RWPE2 (cell line): ENCODE results near the gene CREG2.

ENCODE experiments used
- ATAC-seq: fragments of 200-7000 bp; cut with Tn5 transposase; 3 replicates; pipeline ENCODE4 v1.9.1; 2021; ENCODE audit warnings: low read depth
- DNase-seq: peaks from one replicate; pipeline ENCODE4 v3.0.0-alpha.2; 2020; ENCODE audit warnings: low spot score
- H3K27ac ChIP-seq: fragments of 450-650 bp; 2 replicates; pipeline ENCODE4 v1.5.1; 2017; ENCODE audit warnings: mild to moderate bottlenecking; ENCODE audit not compliant: poor library complexity, severe bottlenecking
- H3K27me3 ChIP-seq: fragments of 250-450 bp; sonication (Bioruptor Pico); 2 replicates; pipeline ENCODE4 v1.5.1; 2021; ENCODE audit warnings: mild to moderate bottlenecking, moderate library complexity; ENCODE audit not compliant: insufficient read depth, poor library complexity, severe bottlenecking
- H3K36me3 ChIP-seq: fragments of 250-450 bp; sonication (Bioruptor Pico); 2 replicates; pipeline ENCODE4 v1.5.1; 2020; ENCODE audit warnings: low read depth, mild to moderate bottlenecking, moderate library complexity
- H3K4me1 ChIP-seq: fragments of 250-450 bp; sonication (Bioruptor Pico); 2 replicates; pipeline ENCODE4 v1.5.1; 2021; ENCODE audit warnings: mild to moderate bottlenecking, moderate library complexity; ENCODE audit not compliant: insufficient read depth, poor library complexity, severe bottlenecking
- H3K4me3 ChIP-seq: fragments of 250-450 bp; sonication (Bioruptor Pico); 2 replicates; pipeline ENCODE4 v1.5.1; 2021; ENCODE audit warnings: mild to moderate bottlenecking, moderate library complexity; ENCODE audit not compliant: severe bottlenecking
- H3K9me3 ChIP-seq: fragments of 250-450 bp; sonication (Bioruptor Pico); 2 replicates; pipeline ENCODE4 v1.5.1; 2021; ENCODE audit warnings: mild to moderate bottlenecking, moderate library complexity; ENCODE audit not compliant: severe bottlenecking
- TF ChIP-seq, protein P1 (sequence below): fragments of 450-650 bp; IDR thresholded peaks from one replicate; pipeline ENCODE4 v1.5.1; 2017; ENCODE audit warnings: mild to moderate bottlenecking, moderate library complexity; ENCODE audit not compliant: poor library complexity, severe bottlenecking

The CREG2 gene

GRCh38 chr2:101387151-101387834, at the start of gene CREG2:
TSS of gene CREG2 (minus strand) at chr2:101387503. CDS start at chr2:101387457, 46 bp downstream.
- Histone ChIP-seq H3K4me1 (peaks cover 29% of the 10 kb centered on the region), H3K9me3 (no peaks in the 10 kb centered on the region), H3K27me3 (no peaks in the 10 kb centered on the region), H3K27ac (peak within 1 kb of the TSS; percentile 70), H3K36me3 (peaks cover 6% of the 10 kb centered on the region; the same call in 1 of the 2 replicates), H3K4me3 (peak within 1 kb of the TSS; percentile 52)
- ATAC-seq, result peak; percentile 70
- TF ChIP-seq, protein P1, sequence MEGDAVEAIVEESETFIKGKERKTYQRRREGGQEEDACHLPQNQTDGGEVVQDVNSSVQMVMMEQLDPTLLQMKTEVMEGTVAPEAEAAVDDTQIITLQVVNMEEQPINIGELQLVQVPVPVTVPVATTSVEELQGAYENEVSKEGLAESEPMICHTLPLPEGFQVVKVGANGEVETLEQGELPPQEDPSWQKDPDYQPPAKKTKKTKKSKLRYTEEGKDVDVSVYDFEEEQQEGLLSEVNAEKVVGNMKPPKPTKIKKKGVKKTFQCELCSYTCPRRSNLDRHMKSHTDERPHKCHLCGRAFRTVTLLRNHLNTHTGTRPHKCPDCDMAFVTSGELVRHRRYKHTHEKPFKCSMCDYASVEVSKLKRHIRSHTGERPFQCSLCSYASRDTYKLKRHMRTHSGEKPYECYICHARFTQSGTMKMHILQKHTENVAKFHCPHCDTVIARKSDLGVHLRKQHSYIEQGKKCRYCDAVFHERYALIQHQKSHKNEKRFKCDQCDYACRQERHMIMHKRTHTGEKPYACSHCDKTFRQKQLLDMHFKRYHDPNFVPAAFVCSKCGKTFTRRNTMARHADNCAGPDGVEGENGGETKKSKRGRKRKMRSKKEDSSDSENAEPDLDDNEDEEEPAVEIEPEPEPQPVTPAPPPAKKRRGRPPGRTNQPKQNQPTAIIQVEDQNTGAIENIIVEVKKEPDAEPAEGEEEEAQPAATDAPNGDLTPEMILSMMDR, result peak; percentile 85
- no peak for DNase-seq

DNA sequence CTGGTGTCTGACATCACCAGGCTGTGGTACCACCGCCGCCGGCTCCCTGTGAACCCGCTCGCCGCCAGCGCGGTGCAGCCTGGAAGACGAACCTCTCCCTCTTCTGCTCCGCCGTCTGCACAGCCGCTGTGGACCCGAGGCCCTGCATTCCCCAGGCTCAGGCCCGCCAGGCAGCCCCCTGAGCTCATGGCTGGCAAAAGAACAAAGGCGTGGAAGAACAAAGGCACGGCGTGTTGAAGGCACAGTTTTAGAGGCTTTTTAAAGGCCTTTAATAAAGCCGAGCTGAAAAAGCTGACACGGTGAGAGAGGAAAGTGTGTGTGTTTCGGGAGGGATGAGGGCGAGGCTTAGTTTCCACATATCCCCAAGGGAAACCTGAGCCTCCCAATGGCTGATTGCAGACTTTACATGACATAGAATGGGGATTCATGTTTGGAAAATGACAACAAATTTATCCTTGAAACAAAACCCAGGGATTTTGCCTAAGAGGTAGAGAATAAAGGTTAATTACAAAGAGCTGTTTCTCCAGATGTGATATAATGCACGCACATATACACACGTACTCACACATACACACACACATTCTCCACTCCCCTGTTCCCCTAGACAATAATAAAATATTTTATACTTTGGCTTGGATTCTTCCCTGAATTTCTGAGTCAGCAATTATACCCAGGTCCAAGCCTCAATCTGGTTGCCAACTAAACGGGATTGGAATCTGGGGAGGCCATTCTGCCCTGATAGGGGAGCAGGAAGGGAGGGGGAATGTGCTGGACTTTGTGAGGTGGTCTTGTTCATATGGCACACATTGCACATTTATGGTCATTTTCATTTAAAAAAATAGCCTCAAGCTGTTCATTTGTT, 47.9 kb upstream of the CREG2 start:
- Histone ChIP-seq H3K36me3 (no peaks in the 10 kb centered on the region), H3K27me3 (no peaks in the 10 kb centered on the region), H3K27ac (no peak overlapping the region), H3K4me3 (no peak overlapping the region), H3K4me1 (no peaks in the 10 kb centered on the region), H3K9me3 (no peaks in the 10 kb centered on the region)
- TF ChIP-seq, protein P1, result no peak
- DNase-seq, result no peak
- ATAC-seq, result 0 out of 3 replicates have a peak, but pooled peaks have one; percentile 23

DNA sequence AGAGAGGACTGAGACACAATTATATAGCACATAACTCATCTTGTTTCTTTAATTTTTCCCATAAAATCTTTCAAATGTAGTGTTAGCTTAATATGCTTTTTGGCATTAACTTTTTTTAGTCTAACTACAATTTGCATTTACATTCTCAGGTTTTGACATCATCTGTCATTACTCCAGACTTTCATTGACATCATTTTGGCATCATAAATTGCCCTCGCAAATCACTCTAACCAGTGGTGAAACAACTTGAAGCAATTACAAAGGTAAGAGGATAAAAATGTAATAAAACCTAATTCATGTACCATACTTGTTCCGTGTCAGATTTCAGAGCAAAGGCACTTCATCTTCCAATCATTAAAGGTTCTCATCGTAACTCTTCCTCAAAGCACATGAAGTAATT, 46.2 kb upstream of the CREG2 start:
- H3K4me1 ChIP-seq, result no peaks in the 10 kb centered on the region
- no peaks in the 10 kb centered on the region for H3K27me3 ChIP-seq
- ATAC-seq (no peak), DNase-seq (no peak)
- H3K27ac ChIP-seq, result no peak overlapping the region
- TF ChIP-seq, protein P1, result no peak
- no peak overlapping the region for H3K4me3 ChIP-seq
- no peaks in the 10 kb centered on the region for H3K9me3 ChIP-seq
- H3K36me3 ChIP-seq, result no peaks in the 10 kb centered on the region

DNA sequence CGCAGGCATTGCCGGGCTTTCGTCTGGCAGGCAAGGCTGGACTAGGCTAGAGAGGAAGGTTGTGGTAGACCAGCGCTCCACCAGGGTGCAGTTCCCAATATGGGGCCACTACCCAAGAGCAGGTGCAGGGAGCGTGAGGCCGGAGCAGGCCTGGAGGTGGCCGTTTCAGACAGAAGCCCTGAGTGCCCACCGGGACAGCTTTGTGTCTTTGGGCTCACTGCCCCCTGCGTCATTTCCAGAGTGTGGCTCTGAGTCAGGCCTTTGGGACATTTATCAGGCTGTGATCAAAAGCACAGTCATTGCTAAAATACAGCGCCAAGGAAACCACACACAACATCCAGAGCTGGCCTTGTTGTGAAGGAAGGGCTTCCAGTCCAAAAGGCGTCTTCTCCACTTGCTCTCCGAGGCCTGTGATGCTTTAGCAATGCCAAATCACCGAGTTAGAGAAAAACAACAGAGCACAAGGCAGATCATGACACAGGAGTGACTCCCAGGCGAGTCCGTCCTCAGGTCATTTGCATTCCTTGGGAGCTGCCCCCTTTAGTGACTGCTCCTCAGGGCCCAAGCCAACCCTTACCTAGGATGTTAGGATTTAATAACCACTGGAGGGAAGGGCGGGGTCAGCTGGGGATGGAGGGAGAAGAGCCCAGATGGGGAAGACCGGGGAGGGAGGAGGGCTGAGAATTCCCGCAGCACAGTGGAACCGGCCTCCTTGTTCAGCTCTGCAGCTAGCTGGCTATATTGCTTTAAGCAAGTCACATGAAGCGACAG, 45.3 kb upstream of the CREG2 start:
- Histone ChIP-seq H3K4me1 (no peaks in the 10 kb centered on the region), H3K4me3 (no peak overlapping the region), H3K36me3 (no peaks in the 10 kb centered on the region), H3K27ac (no peak overlapping the region), H3K9me3 (no peaks in the 10 kb centered on the region), H3K27me3 (no peaks in the 10 kb centered on the region)
- DNase-seq (no peak), ATAC-seq (no peak)
- TF ChIP-seq, protein P1, result no peak
